Natural killer cell (primary cell): ENCODE results near the gene GPRIN3. TPM values are rescaled to one million over a fixed set of nuclear protein-coding genes. Genes with fewer than 3 reads are reported as not detected.

Source experiments
- ATAC-seq, 3 donors: fragments of 150-1000 bp in 2 of 3; fragments of 200-7000 bp in 1 of 3; cut with Tn5 transposase; 1 replicate in 1 of 3; 2 replicates in 2 of 3; pipeline ENCODE4 v1.10.0; 2021; ENCODE audit warnings: mild to moderate bottlenecking in 2 of 3, moderate library complexity in 2 of 3
- DNase-seq, 2 donors: peaks; one replicate each; pipeline versions ENCODE4 v3.0.0 to v3.0.0-alpha.2; 2013 to 2021; ENCODE audit warnings: mixed read lengths in 1 of 2
- H3K27ac ChIP-seq: one replicate; pipeline ENCODE4 v1.5.1; 2013; ENCODE audit warnings: mild to moderate bottlenecking, low read length
- H3K27me3 ChIP-seq: one replicate; pipeline ENCODE4 v1.6.1; 2013; ENCODE audit warnings: low read length; ENCODE audit not compliant: control insufficient read depth, insufficient read depth
- H3K36me3 ChIP-seq: one replicate; pipeline ENCODE4 v1.6.1; 2013; ENCODE audit warnings: low read length; ENCODE audit not compliant: control insufficient read depth, insufficient read depth
- H3K4me1 ChIP-seq: one replicate; pipeline ENCODE4 v1.6.1; 2013; ENCODE audit warnings: low read length; ENCODE audit not compliant: control insufficient read depth, insufficient read depth
- H3K4me3 ChIP-seq: one replicate; pipeline ENCODE4 v1.5.1; 2013; ENCODE audit warnings: low read length
- H3K9me3 ChIP-seq: one replicate; pipeline ENCODE4 v1.6.1; 2013; ENCODE audit warnings: low read length; ENCODE audit not compliant: control insufficient read depth, insufficient read depth
- H3K27ac Mint-ChIP-seq, 2 donors: one replicate each; pipeline ENCODE4 v1.8.0; 2022; ENCODE audit warnings: mild to moderate bottlenecking in 2 of 2, mixed read lengths in 2 of 2, moderate library complexity in 1 of 2
- H3K27me3 Mint-ChIP-seq, 2 donors: one replicate each; pipeline ENCODE4 v1.8.0; 2022; ENCODE audit warnings: low read depth in 2 of 2, mixed read lengths in 2 of 2
- H3K36me3 Mint-ChIP-seq: one replicate; pipeline ENCODE4 v1.8.0; 2022; ENCODE audit warnings: mixed read lengths
- H3K4me1 Mint-ChIP-seq, 2 donors: one replicate each; pipeline ENCODE4 v1.8.0; 2022; ENCODE audit warnings: mixed read lengths in 2 of 2
- H3K4me3 Mint-ChIP-seq: one replicate; pipeline ENCODE4 v1.8.0; 2022; ENCODE audit warnings: mild to moderate bottlenecking, moderate library complexity, mixed read lengths
- H3K9me3 Mint-ChIP-seq, 2 donors: one replicate each; pipeline ENCODE4 v1.8.0; 2022; ENCODE audit warnings: mixed read lengths in 2 of 2
- CTCF ChIP-seq: fragments of 200-600 bp; IDR thresholded peaks from one replicate; pipeline ENCODE4 v1.8.0; 2022; ENCODE audit warnings: antibody characterized with exemption
- WGBS: methylation state at CpG from one replicate; pipeline ENCODE4 v1.1.7; 2013; ENCODE audit warnings: missing lambda C conversion rate; ENCODE audit not compliant: insufficient coverage; 5-methylcytosine and 5-hydroxymethylcytosine counted together
- intact Hi-C: fragments of 100-400 bp; cut with micrococcal nuclease; formaldehyde crosslinking; loops from one replicate; pipeline ENCODE4 v1.14.2; 2022
- total RNA-seq, 4 donors: library from RNA; stranded (reverse); fragments of 120-200 nt in 1 of 4; gene quantifications; one replicate each; pipeline versions ENCODE4 v1.2.3 to v1.2.4, GENCODE V29; 2013 to 2022

Gene GPRIN3
- total RNA-seq, 3 donors from 2014 or later (not counting 1 experiment from before 2014, with no cell fraction given), result 48.3 to 50.7 (median 48.5) TPM

- Mint-ChIP-seq H3K4me1 (peaks cover 94 to 98% of the 10 kb centered on the region in 2 donors), H3K27ac (peak overlapping the region in 1 of 2 donors; percentile 96), H3K36me3 (no peaks in the 10 kb centered on the region), H3K27me3 (no peaks in the 10 kb centered on the region), H3K4me3 (no peak overlapping the region), H3K9me3 (peaks cover 0 to 2% of the 10 kb centered on the region in 2 donors)
- DNase-seq (no peak), ATAC-seq (no peak)
- Histone ChIP-seq H3K4me3 (no peak overlapping the region), H3K36me3 (peaks cover 3% of the 10 kb centered on the region), H3K4me1 (peaks cover 44% of the 10 kb centered on the region), H3K9me3 (no peaks in the 10 kb centered on the region), H3K27me3 (no peaks in the 10 kb centered on the region), H3K27ac (peak overlapping the region; percentile 66)
- TF ChIP-seq CTCF, result no peak
- WGBS, result 83% methylated on average over 1 of the region's 2 CpGs
- intact Hi-C loops, result no loop called here
Measured at GRCh38 chr4:89289312-89289711, 18.3 kb downstream of the GPRIN3 start.

- Histone ChIP-seq H3K27ac (peak overlapping the region; percentile 17), H3K36me3 (peaks cover 3% of the 10 kb centered on the region), H3K4me1 (peaks cover 44% of the 10 kb centered on the region), H3K4me3 (no peak overlapping the region), H3K9me3 (no peaks in the 10 kb centered on the region), H3K27me3 (no peaks in the 10 kb centered on the region)
- no peak for DNase-seq
- intact Hi-C loops, result no loop called here
- Mint-ChIP-seq H3K27me3 (no peaks in the 10 kb centered on the region), H3K27ac (peak overlapping the region in 1 of 2 donors; percentile 96), H3K36me3 (no peaks in the 10 kb centered on the region), H3K4me3 (no peak overlapping the region), H3K4me1 (peaks cover 93 to 98% of the 10 kb centered on the region in 2 donors), H3K9me3 (peaks cover 0 to 2% of the 10 kb centered on the region in 2 donors)
- 97% methylated on average over 2 of the region's 2 CpGs for WGBS
- no peak for ATAC-seq
- no peak for TF ChIP-seq CTCF
Measured at GRCh38 chr4:89288430-89288829, 19.2 kb downstream of the GPRIN3 start.

GRCh38 chr4:89287945-89288344, 19.7 kb downstream of the GPRIN3 start:
- H3K36me3 Mint-ChIP-seq, result no peaks in the 10 kb centered on the region
- no peak for ATAC-seq
- intact Hi-C loops, result no loop called here
- Histone ChIP-seq H3K4me1 (peaks cover 45% of the 10 kb centered on the region), H3K27ac (peak overlapping the region; percentile 6), H3K9me3 (no peaks in the 10 kb centered on the region), H3K27me3 (no peaks in the 10 kb centered on the region), H3K36me3 (no peaks in the 10 kb centered on the region), H3K4me3 (no peak overlapping the region)
- no peak for TF ChIP-seq CTCF
- 95% methylated on average over 6 of the region's 6 CpGs for WGBS
- no peak for DNase-seq
- peak overlapping the region in 1 of 2 donors; percentile 96 for H3K27ac Mint-ChIP-seq
- no peaks in the 10 kb centered on the region for H3K27me3 Mint-ChIP-seq
- peaks cover 0 to 2% of the 10 kb centered on the region in 2 donors for H3K9me3 Mint-ChIP-seq
- H3K4me3 Mint-ChIP-seq, result no peak overlapping the region
- H3K4me1 Mint-ChIP-seq, result peaks cover 93 to 98% of the 10 kb centered on the region in 2 donors

GRCh38 chr4:89285745-89286144, 21.9 kb downstream of the GPRIN3 start:
- H3K27me3 ChIP-seq, result no peaks in the 10 kb centered on the region
- Mint-ChIP-seq H3K36me3 (no peaks in the 10 kb centered on the region), H3K27ac (no peak overlapping the region), H3K4me3 (peak overlapping the region; percentile 63), H3K9me3 (no peaks in the 10 kb centered on the region), H3K27me3 (no peaks in the 10 kb centered on the region), H3K4me1 (peaks cover 80 to 84% of the 10 kb centered on the region in 2 donors)
- no peaks in the 10 kb centered on the region for H3K9me3 ChIP-seq
- H3K27ac ChIP-seq, result peak overlapping the region; percentile 88
- 18% methylated on average over 1 of the region's 2 CpGs for WGBS
- ATAC-seq, result no peak
- no peak for TF ChIP-seq CTCF
- intact Hi-C loops, result loop anchor here (2.0 kb wide), 1 partner anchor 13 kb away; no protein-coding TSS in a partner anchor
- no peak for DNase-seq
- H3K36me3 ChIP-seq, result no peaks in the 10 kb centered on the region
- H3K4me1 ChIP-seq, result peaks cover 56% of the 10 kb centered on the region
- H3K4me3 ChIP-seq, result no peak overlapping the region
